Astrocyte (in vitro differentiated cells and primary cell): ENCODE measurements around the gene CORO7.

ENCODE experiments used
- EZH2 ChIP-seq: IDR thresholded peaks from 2 replicates; pipeline ENCODE4 v1.6.1; 2012; ENCODE audit warnings: mild to moderate bottlenecking, low read length, inconsistent platforms; ENCODE audit not compliant: insufficient read depth
- TF ChIP-seq, protein P1 (sequence below): IDR thresholded peaks from 2 replicates; pipeline ENCODE4 v1.5.1; 2011; ENCODE audit warnings: low read depth, mild to moderate bottlenecking, inconsistent platforms, low read length, moderate library complexity; ENCODE audit not compliant: insufficient read depth

DNA sequence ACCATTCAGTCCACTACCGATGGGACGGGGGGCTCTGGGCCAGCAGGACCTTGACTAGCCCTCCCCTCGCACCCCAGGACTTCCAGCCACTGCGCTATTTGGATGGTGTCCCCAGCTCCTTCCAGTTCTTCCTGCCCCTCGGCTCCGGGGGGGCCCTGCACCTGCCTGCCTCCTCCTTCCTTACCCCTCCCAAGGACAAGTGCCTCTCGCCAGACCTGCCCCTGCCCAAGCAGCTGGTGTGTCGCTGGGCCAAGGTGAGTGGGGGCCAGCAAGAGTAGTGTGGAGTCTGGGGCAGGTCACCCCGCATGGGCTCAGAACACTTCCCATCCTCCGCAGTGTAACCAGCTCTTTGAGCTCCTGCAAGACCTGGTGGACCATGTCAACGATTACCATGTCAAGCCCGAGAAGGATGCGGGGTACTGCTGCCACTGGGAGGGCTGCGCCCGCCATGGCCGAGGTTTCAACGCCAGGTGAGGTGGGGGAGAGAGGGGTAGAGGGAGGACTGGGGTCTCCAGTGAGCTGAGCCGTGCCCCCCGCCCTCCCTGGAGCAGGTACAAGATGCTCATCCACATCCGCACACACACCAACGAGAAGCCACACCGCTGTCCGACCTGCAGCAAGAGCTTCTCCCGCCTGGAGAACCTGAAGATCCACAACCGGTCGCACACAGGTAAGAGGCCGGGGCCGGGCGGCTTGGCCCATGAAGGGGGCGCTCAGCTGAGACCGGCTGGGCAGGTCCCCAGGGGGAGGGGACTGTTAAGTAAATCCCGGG, 81.5 kb downstream of the CORO7 start:
- TF ChIP-seq, protein P1, sequence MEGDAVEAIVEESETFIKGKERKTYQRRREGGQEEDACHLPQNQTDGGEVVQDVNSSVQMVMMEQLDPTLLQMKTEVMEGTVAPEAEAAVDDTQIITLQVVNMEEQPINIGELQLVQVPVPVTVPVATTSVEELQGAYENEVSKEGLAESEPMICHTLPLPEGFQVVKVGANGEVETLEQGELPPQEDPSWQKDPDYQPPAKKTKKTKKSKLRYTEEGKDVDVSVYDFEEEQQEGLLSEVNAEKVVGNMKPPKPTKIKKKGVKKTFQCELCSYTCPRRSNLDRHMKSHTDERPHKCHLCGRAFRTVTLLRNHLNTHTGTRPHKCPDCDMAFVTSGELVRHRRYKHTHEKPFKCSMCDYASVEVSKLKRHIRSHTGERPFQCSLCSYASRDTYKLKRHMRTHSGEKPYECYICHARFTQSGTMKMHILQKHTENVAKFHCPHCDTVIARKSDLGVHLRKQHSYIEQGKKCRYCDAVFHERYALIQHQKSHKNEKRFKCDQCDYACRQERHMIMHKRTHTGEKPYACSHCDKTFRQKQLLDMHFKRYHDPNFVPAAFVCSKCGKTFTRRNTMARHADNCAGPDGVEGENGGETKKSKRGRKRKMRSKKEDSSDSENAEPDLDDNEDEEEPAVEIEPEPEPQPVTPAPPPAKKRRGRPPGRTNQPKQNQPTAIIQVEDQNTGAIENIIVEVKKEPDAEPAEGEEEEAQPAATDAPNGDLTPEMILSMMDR: no peak
- TF ChIP-seq EZH2: no peak
